Measurements from ENCODE around the gene ZNF646.

Gene ZNF646

DNA sequence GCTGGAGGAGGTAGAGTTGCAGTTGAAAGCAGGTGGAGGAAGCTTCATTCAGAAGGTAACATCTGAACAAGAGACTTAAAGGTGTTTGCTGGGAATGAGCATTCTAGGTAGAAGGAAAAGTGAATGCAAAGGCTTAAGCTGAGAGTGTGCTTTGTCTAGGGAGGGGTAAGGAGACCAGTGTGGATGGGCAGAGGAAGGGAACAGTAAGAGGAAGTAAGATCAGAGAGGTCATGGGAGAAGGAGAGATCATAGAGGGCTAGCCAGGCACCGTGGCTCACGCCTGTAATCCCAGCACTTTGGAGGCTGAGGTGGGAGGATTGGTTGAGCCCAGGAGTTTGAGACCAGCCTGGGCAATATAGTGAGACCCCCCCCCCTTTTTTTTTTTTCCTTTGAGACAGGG, 37.5 kb upstream of the ZNF646 start:
- H3K4me3 ChIP-seq (ENCODE audit: low read depth, low read length): no peak overlapping the region
- TF ChIP-seq, protein P1, sequence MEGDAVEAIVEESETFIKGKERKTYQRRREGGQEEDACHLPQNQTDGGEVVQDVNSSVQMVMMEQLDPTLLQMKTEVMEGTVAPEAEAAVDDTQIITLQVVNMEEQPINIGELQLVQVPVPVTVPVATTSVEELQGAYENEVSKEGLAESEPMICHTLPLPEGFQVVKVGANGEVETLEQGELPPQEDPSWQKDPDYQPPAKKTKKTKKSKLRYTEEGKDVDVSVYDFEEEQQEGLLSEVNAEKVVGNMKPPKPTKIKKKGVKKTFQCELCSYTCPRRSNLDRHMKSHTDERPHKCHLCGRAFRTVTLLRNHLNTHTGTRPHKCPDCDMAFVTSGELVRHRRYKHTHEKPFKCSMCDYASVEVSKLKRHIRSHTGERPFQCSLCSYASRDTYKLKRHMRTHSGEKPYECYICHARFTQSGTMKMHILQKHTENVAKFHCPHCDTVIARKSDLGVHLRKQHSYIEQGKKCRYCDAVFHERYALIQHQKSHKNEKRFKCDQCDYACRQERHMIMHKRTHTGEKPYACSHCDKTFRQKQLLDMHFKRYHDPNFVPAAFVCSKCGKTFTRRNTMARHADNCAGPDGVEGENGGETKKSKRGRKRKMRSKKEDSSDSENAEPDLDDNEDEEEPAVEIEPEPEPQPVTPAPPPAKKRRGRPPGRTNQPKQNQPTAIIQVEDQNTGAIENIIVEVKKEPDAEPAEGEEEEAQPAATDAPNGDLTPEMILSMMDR (IDR thresholded peaks at IDR 0.05; ENCODE audit: low read depth, low read length): no peak

DNA sequence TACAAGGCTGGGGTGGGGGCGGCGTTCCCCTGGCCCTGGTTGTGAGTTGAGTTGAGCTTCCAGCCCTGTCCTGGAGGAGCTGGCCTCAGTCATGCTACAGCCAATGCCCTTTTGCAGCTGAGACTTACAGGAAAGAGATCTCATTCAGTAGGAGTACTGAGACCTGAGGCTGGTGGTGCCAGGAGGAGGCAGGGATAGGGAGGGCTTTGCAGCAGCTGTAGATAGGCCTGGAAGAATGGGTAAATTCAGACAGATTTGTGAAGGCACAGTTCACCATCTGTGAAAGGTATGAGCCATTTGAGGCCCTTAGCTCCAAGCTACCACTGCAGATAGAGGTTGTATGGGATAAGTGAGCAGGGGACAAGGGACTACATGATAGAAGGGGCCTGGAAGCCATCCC, 35.2 kb upstream of the ZNF646 start:
- TF ChIP-seq, protein P1 (IDR thresholded peaks at IDR 0.05; ENCODE audit: low read depth, low read length): no peak
- H3K4me3 ChIP-seq (ENCODE audit: low read depth, low read length): no peak overlapping the region

DNA sequence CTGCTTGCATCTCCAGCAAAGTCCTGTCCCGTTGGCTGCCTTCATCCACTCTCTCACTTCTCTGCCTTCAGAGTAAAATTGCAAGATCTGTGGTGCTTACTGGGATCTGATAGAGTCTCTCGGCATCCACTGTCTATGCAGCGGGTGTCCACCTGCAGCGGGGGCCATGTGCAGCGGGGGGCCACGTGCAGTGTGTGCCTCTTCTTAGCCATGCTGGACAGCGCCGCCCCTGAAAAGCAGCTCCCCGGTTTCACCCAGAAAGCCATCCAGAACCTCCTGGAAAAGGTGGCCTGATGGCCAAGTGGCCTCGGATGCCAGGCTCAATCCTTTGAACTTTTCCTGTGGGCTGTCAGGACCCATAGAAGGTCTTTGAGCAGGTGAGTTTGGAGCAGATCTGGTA, 31.4 kb upstream of the ZNF646 start:
- no peak overlapping the region for H3K4me3 ChIP-seq (ENCODE audit: low read depth, low read length)
- TF ChIP-seq, protein P1 (IDR thresholded peaks at IDR 0.05; ENCODE audit: low read depth, low read length): no peak

DNA sequence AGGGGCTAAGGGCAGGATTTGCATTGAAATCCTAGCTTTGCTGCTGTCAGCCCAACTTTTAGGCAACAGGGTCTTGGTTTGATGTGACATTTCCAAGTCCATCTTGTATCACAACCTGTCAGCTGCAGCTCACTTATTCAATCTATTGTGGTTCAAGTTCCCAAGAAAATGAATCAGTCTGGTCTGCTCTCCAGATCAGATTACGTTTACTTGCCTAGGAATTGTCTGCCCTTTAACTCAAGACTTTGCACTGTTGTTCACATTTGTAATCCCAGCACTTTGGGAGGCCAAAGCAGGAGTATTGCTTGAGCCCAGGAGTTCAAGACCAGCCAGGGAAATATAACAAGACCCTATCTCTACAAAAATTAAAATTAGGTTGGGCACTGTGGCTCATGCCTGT, 30.9 kb upstream of the ZNF646 start:
- no peak overlapping the region for H3K4me3 ChIP-seq (ENCODE audit: low read depth, low read length)
- TF ChIP-seq, protein P1 (IDR thresholded peaks at IDR 0.05; ENCODE audit: low read depth, low read length): no peak

DNA sequence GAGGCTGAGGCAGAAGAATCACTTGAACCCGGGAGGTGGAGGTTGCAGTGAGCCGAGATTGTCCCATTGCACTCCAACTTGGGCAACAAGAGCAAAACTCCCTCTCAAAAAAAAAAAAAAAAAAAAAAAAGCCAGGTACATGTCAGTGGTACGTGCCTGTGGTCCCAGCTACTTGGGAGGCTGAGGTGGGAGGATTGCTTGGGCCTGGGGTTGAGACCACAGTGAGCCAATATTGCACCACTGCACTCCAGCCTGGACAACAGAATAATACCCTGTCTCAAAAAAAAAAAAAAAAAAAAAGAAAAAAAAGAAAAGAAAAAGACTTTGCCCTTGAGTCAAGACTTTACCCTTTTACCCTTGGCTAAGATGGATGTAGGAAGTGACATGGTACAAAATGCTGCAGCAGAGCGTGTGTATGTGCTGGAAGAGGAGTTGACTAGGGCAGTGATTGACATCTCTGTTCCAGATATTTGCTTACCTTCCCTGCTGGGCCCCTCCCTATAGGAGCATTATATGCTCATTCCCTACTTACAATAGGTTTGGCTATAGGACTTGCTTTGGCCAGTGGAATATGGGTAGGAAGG, 30.2 kb upstream of the ZNF646 start:
- TF ChIP-seq, protein P1 (IDR thresholded peaks at IDR 0.05; ENCODE audit: low read depth, low read length): no peak
- no peak overlapping the region for H3K4me3 ChIP-seq (ENCODE audit: low read depth, low read length)

DNA sequence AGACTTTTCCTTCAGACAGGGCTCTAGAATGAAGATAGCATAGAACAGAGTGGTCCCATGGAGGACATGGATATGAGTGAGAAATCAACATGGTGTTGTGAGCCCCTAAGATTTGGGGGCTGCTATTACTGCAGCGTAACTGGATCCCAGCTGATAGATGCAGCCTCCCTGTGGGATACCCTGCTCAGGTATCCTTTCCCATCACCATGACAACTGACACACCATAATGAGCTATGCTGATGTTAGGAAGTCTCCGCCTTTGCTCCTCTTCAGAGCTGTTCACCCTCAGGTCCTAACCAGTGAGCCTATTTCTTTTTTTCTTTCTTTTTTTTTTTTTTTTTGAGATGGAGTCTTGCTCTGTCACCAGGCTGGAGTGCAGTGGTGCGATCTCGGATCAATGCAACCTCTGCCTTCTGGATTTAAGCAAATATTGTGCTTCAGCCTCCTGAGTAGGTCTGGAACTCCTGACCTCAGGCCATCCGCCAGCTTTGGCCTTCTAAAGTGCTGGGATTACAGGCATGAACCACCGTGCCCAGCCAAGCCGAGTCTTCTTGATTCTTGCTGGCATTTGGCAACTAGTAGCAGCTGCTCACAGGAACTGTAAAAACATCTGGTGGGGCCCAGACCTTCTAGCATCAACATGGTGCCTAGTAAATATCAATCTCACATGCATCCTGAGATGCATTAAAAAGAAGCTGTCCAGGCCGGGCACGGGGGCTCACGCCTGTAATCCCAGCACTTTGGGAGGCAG, 23.8 kb upstream of the ZNF646 start:
- TF ChIP-seq, protein P1 (IDR thresholded peaks at IDR 0.05; ENCODE audit: low read depth, low read length): no peak
- no peak overlapping the region for H3K4me3 ChIP-seq (ENCODE audit: low read depth, low read length)

DNA sequence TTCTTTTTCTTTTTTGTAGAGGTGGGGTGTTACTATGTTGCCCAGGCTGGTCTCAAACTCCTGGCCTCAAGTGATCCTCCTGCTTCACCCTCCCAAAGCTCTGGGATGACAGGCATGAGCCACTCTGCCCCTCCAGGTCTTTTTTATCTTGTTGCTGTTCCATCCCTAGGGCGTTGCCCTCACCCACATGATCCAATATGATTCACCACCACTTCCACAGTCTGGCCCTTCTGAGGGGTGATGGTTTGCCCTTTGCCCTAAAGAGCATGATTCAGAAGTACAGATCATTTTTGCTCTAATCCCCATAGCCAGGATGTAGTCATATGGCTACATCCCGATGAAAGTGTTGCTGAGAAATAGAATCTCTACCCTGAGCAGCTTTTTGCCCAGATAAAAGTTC, 22.1 kb upstream of the ZNF646 start:
- TF ChIP-seq, protein P1 (IDR thresholded peaks at IDR 0.05; ENCODE audit: low read depth, low read length): no peak
- no peak overlapping the region for H3K4me3 ChIP-seq (ENCODE audit: low read depth, low read length)
